HEK293T (cell line): Measurements from ENCODE around the gene SPATA31D1.

Experiments used
- BHLHE40 ChIP-seq: fragments of 450-650 bp; IDR thresholded peaks from 2 replicates; pipeline ENCODE4 v1.6.1; 2016; ENCODE audit warnings: mild to moderate bottlenecking, moderate library complexity, borderline replicate concordance
- FOXK2 ChIP-seq: fragments of 450-650 bp; IDR thresholded peaks from 2 replicates; pipeline ENCODE4 v1.6.1; 2016; ENCODE audit warnings: mild to moderate bottlenecking
- NFRKB ChIP-seq: fragments of 450-650 bp; IDR thresholded peaks from 2 replicates; pipeline ENCODE4 v1.6.1; 2016; ENCODE audit warnings: mild to moderate bottlenecking, moderate library complexity
- SP1 ChIP-seq: fragments of 450-650 bp; IDR thresholded peaks from 2 replicates; pipeline ENCODE4 v1.6.1; 2017
- TARDBP ChIP-seq: fragments of 450-650 bp; IDR thresholded peaks from 2 replicates; pipeline ENCODE4 v1.6.1; 2016

DNA sequence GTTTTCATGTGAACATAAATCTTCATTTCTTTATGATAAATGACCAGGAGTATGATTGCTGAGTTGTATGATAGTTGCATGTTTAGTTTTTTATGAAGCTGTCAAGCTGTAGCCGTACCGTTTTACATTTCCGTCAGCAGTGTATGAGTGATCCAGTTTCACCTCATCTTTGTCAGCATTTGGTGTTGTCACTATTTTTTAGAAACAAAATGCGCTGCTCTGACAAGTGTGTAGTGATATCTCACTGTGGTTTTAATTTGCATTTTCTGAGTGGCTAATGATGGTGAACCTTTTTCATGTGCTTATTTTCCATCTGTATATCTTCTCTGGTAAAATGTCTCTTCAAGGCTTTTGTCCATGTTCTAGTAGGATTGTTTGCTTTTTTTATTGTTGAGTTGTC, 6.7 kb upstream of the SPATA31D1 start:
- TF ChIP-seq SP1 (no peak), NFRKB (no peak), FOXK2 (no peak), BHLHE40 (no peak), TARDBP (no peak)
